ENCODE measurements around the gene SGK1. TPM values are rescaled to one million over a fixed set of nuclear protein-coding genes. Genes with fewer than 3 reads are reported as not detected.

Gene SGK1
- total RNA-seq, 1 experiment from 2014 or later, result 95.2 TPM

DNA sequence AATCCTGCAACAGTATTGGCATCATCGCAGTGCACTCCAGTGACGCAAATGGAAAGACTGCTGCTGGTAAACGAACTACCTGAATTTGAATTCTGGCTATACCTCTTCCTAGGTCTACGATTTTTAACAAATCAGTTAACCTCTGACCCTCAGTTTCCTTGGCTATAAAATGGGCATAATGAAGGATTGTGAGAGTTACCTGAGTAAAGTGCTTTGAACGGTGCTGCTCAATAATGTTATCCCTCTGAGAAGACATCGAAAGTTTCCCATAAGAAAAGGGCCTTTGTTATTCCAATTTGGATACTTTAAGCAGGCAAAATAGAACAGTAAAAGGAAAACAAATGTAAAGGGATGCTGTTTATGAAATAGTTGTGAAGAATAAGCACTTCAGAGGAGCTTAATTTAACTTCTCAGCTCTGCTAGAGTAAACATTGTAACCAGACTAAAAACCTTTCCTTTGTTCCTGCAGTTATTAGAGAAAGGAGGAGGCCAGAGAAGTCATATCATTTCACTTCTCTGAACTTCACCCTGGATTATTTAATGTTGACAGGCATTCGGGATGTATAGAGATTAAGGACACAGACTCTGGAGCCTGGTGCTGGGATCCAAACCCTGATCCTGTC, 5.8 kb downstream of the SGK1 start:
- Histone ChIP-seq H4K20me1 (ENCODE audit: low read length) (no peaks in the 10 kb centered on the region), H3K4me2 (ENCODE audit: low read length) (no peak overlapping the region), H3K9me3 (ENCODE audit: low read length) (no peaks in the 10 kb centered on the region), H3K9me2 (replicated peaks; ENCODE audit: low read length) (no peaks in the 10 kb centered on the region), H3F3A (ENCODE audit: low read length, unreplicated experiment) (no peaks in the 10 kb centered on the region), H3K27ac (ENCODE audit: low read length) (no peak overlapping the region), H3K79me2 (ENCODE audit: low read length) (no peaks in the 10 kb centered on the region), H3K9ac (ENCODE audit: low read length) (no peak overlapping the region), H3K4me3 (ENCODE audit: low read length) (no peak overlapping the region), H3K36me3 (ENCODE audit: low read depth, low read length) (no peaks in the 10 kb centered on the region), H2AFZ (ENCODE audit: low read length) (no peak overlapping the region), H3K4me1 (ENCODE audit: insufficient read depth, low read length) (no peaks in the 10 kb centered on the region), H3K27me3 (ENCODE audit: low read length) (no peaks in the 10 kb centered on the region)
- ATAC-seq (no peak), DNase-seq (no peak)
- BruUV-seq (replicated peaks), result no TSS peak
- ChIA-PET POLR2A (ENCODE audit: unreplicated experiment) (no interaction called here), CTCF (no interaction called here)
- TF ChIP-seq, protein P1, sequence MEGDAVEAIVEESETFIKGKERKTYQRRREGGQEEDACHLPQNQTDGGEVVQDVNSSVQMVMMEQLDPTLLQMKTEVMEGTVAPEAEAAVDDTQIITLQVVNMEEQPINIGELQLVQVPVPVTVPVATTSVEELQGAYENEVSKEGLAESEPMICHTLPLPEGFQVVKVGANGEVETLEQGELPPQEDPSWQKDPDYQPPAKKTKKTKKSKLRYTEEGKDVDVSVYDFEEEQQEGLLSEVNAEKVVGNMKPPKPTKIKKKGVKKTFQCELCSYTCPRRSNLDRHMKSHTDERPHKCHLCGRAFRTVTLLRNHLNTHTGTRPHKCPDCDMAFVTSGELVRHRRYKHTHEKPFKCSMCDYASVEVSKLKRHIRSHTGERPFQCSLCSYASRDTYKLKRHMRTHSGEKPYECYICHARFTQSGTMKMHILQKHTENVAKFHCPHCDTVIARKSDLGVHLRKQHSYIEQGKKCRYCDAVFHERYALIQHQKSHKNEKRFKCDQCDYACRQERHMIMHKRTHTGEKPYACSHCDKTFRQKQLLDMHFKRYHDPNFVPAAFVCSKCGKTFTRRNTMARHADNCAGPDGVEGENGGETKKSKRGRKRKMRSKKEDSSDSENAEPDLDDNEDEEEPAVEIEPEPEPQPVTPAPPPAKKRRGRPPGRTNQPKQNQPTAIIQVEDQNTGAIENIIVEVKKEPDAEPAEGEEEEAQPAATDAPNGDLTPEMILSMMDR (conservative IDR thresholded peaks at IDR 0.05; ENCODE audit: low read depth, low read length), result no peak
- TF ChIP-seq EZH2 (IDR thresholded peaks at IDR 0.05; ENCODE audit: low read length, unreplicated experiment) (no peak), EZH2phosphoT487 (IDR thresholded peaks at IDR 0.05; ENCODE audit: borderline replicate concordance, low read length) (no peak)
- intact Hi-C loops (cut with micrococcal nuclease), result no loop called here

DNA sequence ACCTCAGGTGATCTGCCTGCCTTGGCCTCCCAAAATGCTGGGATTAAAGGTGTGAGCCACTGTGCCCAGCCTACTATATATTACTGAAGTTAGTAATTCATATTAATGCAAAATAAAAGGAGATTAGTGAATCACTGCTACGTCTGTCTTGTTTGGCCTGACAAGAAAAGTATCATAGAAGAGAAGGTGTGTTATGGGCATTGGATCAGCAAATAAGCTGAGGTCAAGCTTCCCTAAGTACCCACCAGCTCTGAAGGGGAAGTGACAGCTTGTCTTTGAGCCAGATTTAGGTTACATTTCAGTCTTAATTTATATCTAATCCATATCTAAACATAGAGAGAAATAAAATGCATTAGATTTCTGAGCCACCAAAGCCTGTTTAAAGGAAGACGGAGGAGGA, 7.1 kb downstream of the SGK1 start:
- Histone ChIP-seq H3K4me3 (ENCODE audit: low read length) (no peak overlapping the region), H3K9me3 (ENCODE audit: low read length) (no peaks in the 10 kb centered on the region), H3K9me2 (replicated peaks; ENCODE audit: low read length) (no peaks in the 10 kb centered on the region), H4K20me1 (ENCODE audit: low read length) (no peaks in the 10 kb centered on the region), H3K79me2 (ENCODE audit: low read length) (no peaks in the 10 kb centered on the region), H3K36me3 (ENCODE audit: low read depth, low read length) (no peaks in the 10 kb centered on the region), H3F3A (ENCODE audit: low read length, unreplicated experiment) (no peaks in the 10 kb centered on the region), H3K4me1 (ENCODE audit: insufficient read depth, low read length) (no peaks in the 10 kb centered on the region), H3K27ac (ENCODE audit: low read length) (no peak overlapping the region), H3K27me3 (ENCODE audit: low read length) (no peaks in the 10 kb centered on the region), H2AFZ (ENCODE audit: low read length) (no peak overlapping the region), H3K4me2 (ENCODE audit: low read length) (no peak overlapping the region), H3K9ac (ENCODE audit: low read length) (no peak overlapping the region)
- DNase-seq (no peak), ATAC-seq (no peak)
- intact Hi-C loops (cut with micrococcal nuclease), result no loop called here
- no TSS peak for BruUV-seq (replicated peaks)
- ChIA-PET POLR2A (ENCODE audit: unreplicated experiment) (no interaction called here), CTCF (no interaction called here)
- TF ChIP-seq EZH2 (IDR thresholded peaks at IDR 0.05; ENCODE audit: low read length, unreplicated experiment) (no peak), EZH2phosphoT487 (IDR thresholded peaks at IDR 0.05; ENCODE audit: borderline replicate concordance, low read length) (no peak)
- TF ChIP-seq, protein P1 (conservative IDR thresholded peaks at IDR 0.05; ENCODE audit: low read depth, low read length), result no peak

DNA sequence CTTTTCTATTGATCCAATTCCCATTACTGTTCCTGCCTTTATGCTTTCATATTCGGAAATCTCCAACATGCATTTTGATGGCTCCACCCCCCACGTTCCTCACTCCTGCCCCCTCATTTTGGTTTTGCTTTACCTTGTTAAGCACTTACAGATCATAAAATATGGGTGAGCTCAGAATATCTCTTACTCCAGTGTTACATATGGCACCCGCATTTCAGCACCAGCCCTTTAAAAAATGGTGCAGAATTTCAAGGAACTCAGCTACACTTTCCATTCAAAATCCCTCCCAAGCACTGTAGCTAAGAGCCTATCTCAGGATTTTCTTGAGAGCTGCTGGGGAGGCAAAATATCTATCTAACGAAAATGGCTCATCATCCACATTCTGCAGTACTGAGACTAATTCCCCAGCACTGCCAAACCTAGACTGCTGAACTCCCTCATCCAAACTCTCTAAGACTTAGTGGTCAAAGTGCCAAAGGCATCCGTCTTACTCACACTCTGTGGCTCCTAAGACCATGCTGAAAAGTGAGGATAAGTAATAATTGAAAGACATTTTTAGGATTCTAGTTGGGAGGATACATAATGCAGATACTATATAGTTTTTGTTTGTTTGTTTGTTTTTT, 7.8 kb downstream of the SGK1 start:
- POLR2A ChIA-PET (ENCODE audit: unreplicated experiment), result no interaction called here
- no peak for DNase-seq
- ATAC-seq, result no peak

More for the DNA sequence above, 7.8 kb downstream of the SGK1 start:
- no peaks in the 10 kb centered on the region for H3F3A ChIP-seq (ENCODE audit: low read length, unreplicated experiment)
- no peak overlapping the region for H3K9ac ChIP-seq (ENCODE audit: low read length)
- H3K4me1 ChIP-seq (ENCODE audit: insufficient read depth, low read length), result no peaks in the 10 kb centered on the region
- no peak overlapping the region for H3K4me2 ChIP-seq (ENCODE audit: low read length)
- no peaks in the 10 kb centered on the region for H3K36me3 ChIP-seq (ENCODE audit: low read depth, low read length)
- H3K27ac ChIP-seq (ENCODE audit: low read length), result no peak overlapping the region
- CTCF ChIA-PET, result no interaction called here
- H3K9me2 ChIP-seq (replicated peaks; ENCODE audit: low read length), result no peaks in the 10 kb centered on the region
- no peaks in the 10 kb centered on the region for H4K20me1 ChIP-seq (ENCODE audit: low read length)
- no peaks in the 10 kb centered on the region for H3K9me3 ChIP-seq (ENCODE audit: low read length)
- H2AFZ ChIP-seq (ENCODE audit: low read length), result no peak overlapping the region
- no TSS peak for BruUV-seq (replicated peaks)
- H3K79me2 ChIP-seq (ENCODE audit: low read length), result no peaks in the 10 kb centered on the region
- intact Hi-C loops (cut with micrococcal nuclease), result no loop called here
- TF ChIP-seq EZH2 (IDR thresholded peaks at IDR 0.05; ENCODE audit: low read length, unreplicated experiment), result no peak
- TF ChIP-seq, protein P1 (conservative IDR thresholded peaks at IDR 0.05; ENCODE audit: low read depth, low read length), result no peak
- no peak for TF ChIP-seq EZH2phosphoT487 (IDR thresholded peaks at IDR 0.05; ENCODE audit: borderline replicate concordance, low read length)
- H3K4me3 ChIP-seq (ENCODE audit: low read length), result no peak overlapping the region
- no peaks in the 10 kb centered on the region for H3K27me3 ChIP-seq (ENCODE audit: low read length)
